ENCODE data around the gene EBLN2.

Gene EBLN2

GRCh38 chr3:73081140-73081539 lies 19.7 kb downstream of the EBLN2 start:
- in situ Hi-C loops (cut with MboI; ENCODE audit: low sequenced_read_pairs, unreplicated experiment): loop anchor here (10.0 to 25.0 kb wide), 3 partner anchors 146 to 1369 kb away; no protein-coding TSS in a partner anchor
- TF ChIP-seq CTCF (IDR thresholded peaks at IDR 0.05; ENCODE audit: borderline replicate concordance, control extremely low read depth, extremely low read depth, insufficient read depth, missing control alignments): no peak
- DNase-seq (ENCODE audit: low spot score): no peak

GRCh38 chr3:73084170-73084569 lies 22.7 kb downstream of the EBLN2 start:
- in situ Hi-C loops (cut with MboI; ENCODE audit: low sequenced_read_pairs, unreplicated experiment): loop anchor here (10.0 to 25.0 kb wide), 3 partner anchors 149 to 1372 kb away; no protein-coding TSS in a partner anchor
- DNase-seq (ENCODE audit: low spot score): no peak
- TF ChIP-seq CTCF (IDR thresholded peaks at IDR 0.05; ENCODE audit: borderline replicate concordance, control extremely low read depth, extremely low read depth, insufficient read depth, missing control alignments): no peak

GRCh38 chr3:73086071-73086494 lies 24.6 kb downstream of the EBLN2 start:
- peak; percentile 70 for TF ChIP-seq CTCF (IDR thresholded peaks at IDR 0.05; ENCODE audit: borderline replicate concordance, control extremely low read depth, extremely low read depth, insufficient read depth, missing control alignments)

GRCh38 chr3:73094129-73094528 lies 32.7 kb downstream of the EBLN2 start:
- in situ Hi-C loops (cut with MboI; ENCODE audit: low sequenced_read_pairs, unreplicated experiment): loop anchor here (25.0 kb wide), 2 partner anchors 432 to 1382 kb away; no protein-coding TSS in a partner anchor
- no peak for TF ChIP-seq CTCF (IDR thresholded peaks at IDR 0.05; ENCODE audit: borderline replicate concordance, control extremely low read depth, extremely low read depth, insufficient read depth, missing control alignments)
- no peak for DNase-seq (ENCODE audit: low spot score)

More at GRCh38 chr3:73086071-73086494, 24.6 kb downstream of the EBLN2 start:
- in situ Hi-C loops (cut with MboI; ENCODE audit: low sequenced_read_pairs, unreplicated experiment): loop anchor here (10.0 to 25.0 kb wide), 3 partner anchors 151 to 1374 kb away; no protein-coding TSS in a partner anchor
- peak; percentile 53 for DNase-seq (ENCODE audit: low spot score)

- no peak for TF ChIP-seq CTCF (IDR thresholded peaks at IDR 0.05; ENCODE audit: borderline replicate concordance, control extremely low read depth, extremely low read depth, insufficient read depth, missing control alignments)
- DNase-seq (ENCODE audit: low spot score): no peak
- in situ Hi-C loops (cut with MboI; ENCODE audit: low sequenced_read_pairs, unreplicated experiment): loop anchor here (25.0 kb wide), 2 partner anchors 433 to 1383 kb away; no protein-coding TSS in a partner anchor
These were observed 33.5 kb downstream of the EBLN2 start for GRCh38 chr3:73094951-73095350.

- in situ Hi-C loops (cut with MboI; ENCODE audit: low sequenced_read_pairs, unreplicated experiment): loop anchor here (25.0 kb wide), 2 partner anchors 434 to 1384 kb away; no protein-coding TSS in a partner anchor
- TF ChIP-seq CTCF (IDR thresholded peaks at IDR 0.05; ENCODE audit: borderline replicate concordance, control extremely low read depth, extremely low read depth, insufficient read depth, missing control alignments): no peak
- DNase-seq (ENCODE audit: low spot score): no peak
These were observed 34.7 kb downstream of the EBLN2 start for GRCh38 chr3:73096169-73096568.

Data from GM13976 (cell line).